GM20000 (cell line): ENCODE measurements around the gene TBATA.

ENCODE experiments used
- DNase-seq: peaks from one replicate; pipeline ENCODE4 v3.0.0; 2012; ENCODE audit warnings: low spot score
- CTCF ChIP-seq: IDR thresholded peaks from 2 replicates; pipeline ENCODE4 v1.5.1; 2012; ENCODE audit warnings: mild to moderate bottlenecking, control low read depth; ENCODE audit errors: extremely low read depth, missing control alignments

Gene TBATA

DNA sequence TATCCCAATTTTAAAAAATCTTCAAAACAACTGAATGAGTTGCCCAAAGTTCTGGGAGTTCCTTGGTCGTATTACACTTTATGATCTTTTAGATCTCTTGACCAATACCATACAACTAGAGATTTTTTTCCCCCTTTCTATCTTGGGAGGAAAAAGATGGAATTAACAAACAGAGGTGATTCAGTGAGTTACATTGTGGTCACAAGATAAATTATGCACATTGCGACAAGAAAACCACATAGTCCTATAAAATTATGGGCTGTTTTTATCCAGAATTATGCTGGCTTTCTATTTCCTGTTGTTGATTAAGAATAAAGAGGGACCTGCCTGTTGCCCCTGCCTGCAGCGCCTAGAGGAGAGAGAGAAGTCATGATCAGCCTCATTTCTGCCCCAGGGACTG lies 22.4 kb upstream of the TBATA start:
- no peak for TF ChIP-seq CTCF
- DNase-seq: no peak

DNA sequence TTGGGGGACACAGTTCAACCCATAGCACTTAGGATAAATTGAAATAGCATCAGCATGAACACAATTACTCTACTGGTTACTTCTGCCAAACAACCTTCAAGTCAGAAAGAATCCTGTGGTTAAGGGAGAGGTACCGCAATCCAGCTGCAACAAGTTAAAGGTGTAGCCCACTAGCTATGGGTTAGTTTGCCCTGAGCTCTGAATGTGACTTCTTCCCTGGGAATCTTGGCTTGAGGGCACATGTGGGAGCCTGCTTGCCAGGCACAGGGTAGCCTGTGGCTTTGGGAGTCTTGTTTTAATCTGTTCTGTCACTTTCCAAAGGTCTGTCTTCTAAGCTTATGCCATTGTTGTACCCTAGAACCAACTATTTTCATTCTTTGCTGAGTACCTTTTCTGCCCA lies 21.7 kb upstream of the TBATA start:
- no peak for TF ChIP-seq CTCF
- DNase-seq: no peak

DNA sequence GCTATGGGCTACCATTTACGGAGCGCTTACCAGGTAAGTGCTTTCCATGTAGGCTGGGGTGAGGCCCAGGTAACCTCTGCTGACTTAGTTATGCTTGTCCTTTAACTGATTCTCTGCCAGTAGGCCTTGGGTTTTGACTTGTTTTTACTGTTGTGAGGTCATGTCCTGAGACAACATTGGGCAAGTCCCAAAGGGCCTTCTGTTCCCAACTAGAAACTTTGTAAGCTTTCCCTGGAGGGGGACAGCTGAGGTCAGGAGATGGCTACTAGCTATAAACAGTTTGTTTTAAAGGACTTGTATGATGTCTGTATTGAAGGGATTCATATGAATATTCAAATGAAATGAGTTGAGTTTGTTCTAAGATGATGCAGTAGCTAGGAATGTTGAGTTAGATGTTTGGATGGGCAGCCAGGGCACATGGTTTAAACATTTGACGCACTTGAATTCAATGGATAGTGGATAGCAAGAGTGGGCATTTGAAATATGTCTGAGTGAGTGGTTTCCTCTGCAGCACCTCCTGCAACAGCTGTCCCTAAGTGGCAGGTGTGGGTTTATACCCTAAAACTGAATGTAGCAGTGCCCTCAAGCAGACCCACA lies 20.5 kb upstream of the TBATA start:
- TF ChIP-seq CTCF: no peak
- DNase-seq: no peak

DNA sequence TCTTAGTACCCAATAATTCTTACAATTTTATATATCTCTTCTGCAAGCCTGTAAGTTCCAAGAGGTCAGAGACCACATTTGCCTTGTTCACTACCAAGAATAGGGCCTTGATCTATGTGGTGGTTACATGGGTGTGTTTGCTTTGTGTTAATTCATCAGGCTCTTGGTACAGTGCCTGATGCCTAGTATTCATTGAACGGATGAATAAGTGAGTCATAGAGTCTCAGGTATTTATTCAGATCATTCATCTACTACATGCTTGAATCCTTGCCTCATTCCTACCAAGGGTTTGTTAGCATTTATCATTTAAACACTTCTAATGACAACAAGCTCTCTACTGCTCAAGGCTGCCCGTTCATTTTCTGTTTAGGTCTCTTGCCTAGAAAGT lies 19.2 kb upstream of the TBATA start:
- no peak for DNase-seq
- TF ChIP-seq CTCF: no peak

DNA sequence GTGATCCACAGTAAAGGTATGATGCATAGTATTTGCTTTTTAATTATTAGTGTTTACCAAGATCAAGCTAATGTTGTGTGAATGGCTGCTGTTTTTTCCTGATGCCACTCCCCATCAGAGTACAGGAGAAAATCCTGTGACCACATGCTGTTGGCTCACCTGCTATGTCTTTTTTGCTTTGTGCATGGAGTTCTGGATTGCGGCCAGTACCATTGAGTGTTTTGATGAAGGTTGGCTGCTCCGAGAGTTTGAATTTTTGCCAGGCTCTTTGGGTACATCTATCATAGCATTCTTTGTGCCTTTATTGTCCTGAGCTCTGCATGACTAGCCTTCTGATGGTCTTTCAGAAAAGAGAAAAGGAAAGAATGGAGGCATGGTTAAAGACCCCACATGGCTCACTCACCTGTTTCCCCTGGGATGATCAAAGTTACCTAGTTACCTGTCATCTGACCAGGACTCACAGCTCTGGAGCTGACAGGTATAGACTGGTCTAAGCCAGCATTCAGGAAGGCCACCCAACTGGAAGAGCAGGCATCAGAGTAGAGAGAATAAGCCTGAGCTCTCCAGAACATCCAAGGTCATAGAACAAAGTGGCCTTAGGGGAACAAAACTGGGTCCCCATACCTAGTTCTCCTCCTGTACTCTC lies 18.7 kb upstream of the TBATA start:
- TF ChIP-seq CTCF: no peak
- no peak for DNase-seq

- DNase-seq: no peak
These were observed 16.7 kb upstream of the TBATA start for GRCh38 chr10:70801854-70802253.

DNA sequence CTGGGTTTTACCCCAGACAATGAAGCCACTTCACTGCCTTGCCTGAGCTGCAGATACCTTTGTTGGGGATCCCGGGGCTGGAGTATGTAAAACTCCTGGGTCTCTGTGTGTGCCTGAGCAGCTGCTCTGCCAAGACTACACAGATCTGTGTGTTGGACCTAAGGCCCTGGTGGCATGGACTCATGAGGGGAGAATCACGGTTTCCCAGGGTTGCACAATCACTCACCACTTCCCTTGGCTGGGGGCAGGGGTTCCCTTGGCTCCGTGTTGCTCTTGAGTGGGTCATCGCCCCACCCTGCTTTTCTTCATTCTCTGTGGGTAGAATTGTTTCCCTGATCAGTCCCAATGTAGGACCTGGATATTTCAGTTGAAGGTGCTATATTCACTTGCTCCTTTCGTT lies 13.9 kb upstream of the TBATA start:
- no peak for TF ChIP-seq CTCF

More at GRCh38 chr10:70801854-70802253, 16.7 kb upstream of the TBATA start:
- no peak for TF ChIP-seq CTCF

More for the DNA sequence above, 13.9 kb upstream of the TBATA start:
- no peak for DNase-seq
